Breast epithelium (tissue), 4 donors: ENCODE results near the gene HTR1E. TPM values are rescaled to one million over a fixed set of nuclear protein-coding genes. Genes with fewer than 3 reads are reported as not detected.

Experiments used
- DNase-seq, 2 donors: peaks; one replicate each; pipeline ENCODE4 v3.0.0-alpha.2; 2019; ENCODE audit warnings: low spot score in 2 of 2
- H3K27ac ChIP-seq, 2 donors: fragments of 200-600 bp; sonication (generic) in 1 of 2; one replicate each; pipeline ENCODE4 v1.5.1; 2016 to 2019; ENCODE audit warnings: mild to moderate bottlenecking in 1 of 2
- H3K27me3 ChIP-seq, 2 donors: fragments of 200-600 bp; sonication (generic) in 1 of 2; one replicate each; pipeline versions ENCODE4 v1.5.1 to v1.6.0; 2017 to 2019; ENCODE audit warnings: control low read depth in 1 of 2, mild to moderate bottlenecking in 1 of 2
- H3K36me3 ChIP-seq: fragments of 200-600 bp; one replicate; pipeline ENCODE4 v1.5.1; 2019
- H3K4me1 ChIP-seq, 2 donors: fragments of 200-600 bp; sonication (generic); one replicate each; pipeline ENCODE4 v1.5.1; 2016 to 2019; ENCODE audit warnings: control low read depth in 1 of 2
- H3K4me3 ChIP-seq, 3 donors: fragments of 200-600 bp; sonication (generic); 1 replicate in 2 of 3; 2 replicates in 1 of 3; pipeline ENCODE4 v1.5.1; 2016 to 2019; ENCODE audit warnings: mild to moderate bottlenecking in 3 of 3, moderate library complexity in 2 of 3
- H3K9me3 ChIP-seq, 2 donors: fragments of 200-600 bp; sonication (generic) in 1 of 2; one replicate each; pipeline ENCODE4 v1.5.1; 2016 to 2019; ENCODE audit warnings: control low read depth in 1 of 2
- CTCF ChIP-seq, 3 donors: fragments of 450-650 bp; IDR thresholded peaks; one replicate each; pipeline ENCODE4 v1.5.1; 2016 to 2017; ENCODE audit warnings: antibody characterized with exemption in 3 of 3, mild to moderate bottlenecking in 3 of 3, moderate library complexity in 3 of 3
- POLR2A ChIP-seq: fragments of 450-650 bp; IDR thresholded peaks from one replicate; pipeline ENCODE4 v1.6.1; 2016; ENCODE audit warnings: antibody characterized with exemption, mild to moderate bottlenecking, moderate library complexity
- POLR2AphosphoS5 ChIP-seq, 3 donors: sonication (generic); formaldehyde crosslinking; IDR thresholded peaks; one replicate each; pipeline ENCODE4 v1.6.1; 2017; ENCODE audit warnings: antibody characterized with exemption in 3 of 3
- intact Hi-C: fragments of 100-400 bp; cut with DNase I; formaldehyde crosslinking; loops from one replicate; pipeline ENCODE4 v1.15.1; 2023; ENCODE audit warnings: low total_unique reads
- total RNA-seq, 3 donors: library from RNA; depleted of rRNA; stranded (reverse); fragments of >200 nt; gene quantifications; one replicate each; pipeline ENCODE4 v1.1.0, GENCODE V29; 2016

The HTR1E gene
- total RNA-seq, 3 donors from 2014 or later: not detected

- TF ChIP-seq CTCF (IDR thresholded peaks at IDR 0.05) (no peak), POLR2AphosphoS5 (IDR thresholded peaks at IDR 0.05) (no peak), POLR2A (no peak)
- H3K27ac ChIP-seq: no peak overlapping the region
- no peak overlapping the region for H3K4me3 ChIP-seq
- no peaks in the 10 kb centered on the region for H3K36me3 ChIP-seq
- no peaks in the 10 kb centered on the region for H3K27me3 ChIP-seq
- no peak for DNase-seq
- H3K4me1 ChIP-seq: no peaks in the 10 kb centered on the region
- H3K9me3 ChIP-seq: no peaks in the 10 kb centered on the region
- intact Hi-C loops: no loop called here
These were observed 6.6 kb downstream of the HTR1E start for GRCh38 chr6:86943819-86944407.

GRCh38 chr6:86949771-86950170, 12.4 kb downstream of the HTR1E start:
- Histone ChIP-seq H3K27me3 (no peaks in the 10 kb centered on the region), H3K4me1 (no peaks in the 10 kb centered on the region), H3K27ac (no peak overlapping the region), H3K36me3 (no peaks in the 10 kb centered on the region), H3K9me3 (no peaks in the 10 kb centered on the region), H3K4me3 (no peak overlapping the region)
- intact Hi-C loops: no loop called here
- DNase-seq: no peak
- no peak for TF ChIP-seq POLR2A
- TF ChIP-seq POLR2AphosphoS5 (IDR thresholded peaks at IDR 0.05): no peak
- no peak for TF ChIP-seq CTCF (IDR thresholded peaks at IDR 0.05)

GRCh38 chr6:86952991-86953390, 15.7 kb downstream of the HTR1E start:
- DNase-seq: no peak
- H3K27me3 ChIP-seq: no peaks in the 10 kb centered on the region
- no peak for TF ChIP-seq CTCF (IDR thresholded peaks at IDR 0.05)
- no peak for TF ChIP-seq POLR2AphosphoS5 (IDR thresholded peaks at IDR 0.05)
- TF ChIP-seq POLR2A: no peak

GRCh38 chr6:86959656-86960055, 22.3 kb downstream of the HTR1E start:
- H3K9me3 ChIP-seq: no peaks in the 10 kb centered on the region
- intact Hi-C loops: no loop called here

More at GRCh38 chr6:86952991-86953390, 15.7 kb downstream of the HTR1E start:
- Histone ChIP-seq H3K27ac (no peak overlapping the region), H3K9me3 (no peaks in the 10 kb centered on the region), H3K4me3 (no peak overlapping the region), H3K4me1 (no peaks in the 10 kb centered on the region), H3K36me3 (no peaks in the 10 kb centered on the region)
- intact Hi-C loops: no loop called here

More at GRCh38 chr6:86959656-86960055, 22.3 kb downstream of the HTR1E start:
- no peaks in the 10 kb centered on the region for H3K36me3 ChIP-seq
- no peak overlapping the region for H3K27ac ChIP-seq
- DNase-seq: no peak
- TF ChIP-seq POLR2A (no peak), CTCF (IDR thresholded peaks at IDR 0.05) (no peak), POLR2AphosphoS5 (IDR thresholded peaks at IDR 0.05) (no peak)
- no peaks in the 10 kb centered on the region for H3K4me1 ChIP-seq
- H3K4me3 ChIP-seq: no peak overlapping the region
- H3K27me3 ChIP-seq: no peaks in the 10 kb centered on the region
